ENCODE data around the gene PCSK4.

PCSK4 gene

GRCh38 chr19:1470305-1471009 lies 19.7 kb downstream of the PCSK4 start:
- DNase-seq (ENCODE audit: low spot score) = no peak

GRCh38 chr19:1470055-1470304 lies 20.2 kb downstream of the PCSK4 start:
- no peak for DNase-seq (ENCODE audit: low spot score)

- no peak for DNase-seq (ENCODE audit: low spot score)
Observed at GRCh38 chr19:1469255-1470054, 20.7 kb downstream of the PCSK4 start.

- no peak for DNase-seq (ENCODE audit: low spot score)
Observed at GRCh38 chr19:1468821-1469254, 21.3 kb downstream of the PCSK4 start.

- no peak for DNase-seq (ENCODE audit: low spot score)
Observed at GRCh38 chr19:1468274-1468820, 21.8 kb downstream of the PCSK4 start.

- no peak for DNase-seq (ENCODE audit: low spot score)
Observed at GRCh38 chr19:1467490-1468273, 22.5 kb downstream of the PCSK4 start.

- DNase-seq (ENCODE audit: low spot score) = no peak
Observed at GRCh38 chr19:1467215-1467489, 23.0 kb downstream of the PCSK4 start.

GRCh38 chr19:1466461-1467214 lies 23.5 kb downstream of the PCSK4 start:
- DNase-seq (ENCODE audit: low spot score) = no peak

- no peak for DNase-seq (ENCODE audit: low spot score)
Observed at GRCh38 chr19:1466018-1466460, 24.1 kb downstream of the PCSK4 start.

GRCh38 chr19:1465191-1466016 lies 24.7 kb downstream of the PCSK4 start:
- DNase-seq (ENCODE audit: low spot score) = no peak

GRCh38 chr19:1461862-1462261 lies 28.3 kb downstream of the PCSK4 start:
- DNase-seq (ENCODE audit: low spot score) = no peak

- no peak for DNase-seq (ENCODE audit: low spot score)
Observed at GRCh38 chr19:1460033-1460995, 29.8 kb downstream of the PCSK4 start.

- no peak for DNase-seq (ENCODE audit: low spot score)
Observed at GRCh38 chr19:1459479-1459878, 30.7 kb downstream of the PCSK4 start.

GRCh38 chr19:1457892-1458291 lies 32.3 kb downstream of the PCSK4 start:
- no peak for DNase-seq (ENCODE audit: low spot score)

- no peak for DNase-seq (ENCODE audit: low spot score)
Observed at GRCh38 chr19:1457031-1457739, 33.0 kb downstream of the PCSK4 start.

- no peak for DNase-seq (ENCODE audit: low spot score)
Observed at GRCh38 chr19:1456121-1456900, 33.8 kb downstream of the PCSK4 start.

GRCh38 chr19:1455336-1456120 lies 34.6 kb downstream of the PCSK4 start:
- peak; percentile 30 for DNase-seq (ENCODE audit: low spot score)

- DNase-seq (ENCODE audit: low spot score) = no peak
Observed at GRCh38 chr19:1455002-1455335, 35.2 kb downstream of the PCSK4 start.
